HCT116 (cell line): Measurements from ENCODE around the gene MCF2L.

Experiments used
- EZH2 ChIP-seq: fragments of 200-600 bp; sonication (generic); IDR thresholded peaks from 2 replicates; pipeline ENCODE4 v1.6.1; 2017; ENCODE audit warnings: antibody characterized with exemption, mixed run types
- POLR2A ChIP-seq: IDR thresholded peaks from 2 replicates; pipeline ENCODE4 v1.7.0; 2011; ENCODE audit warnings: borderline replicate concordance; ENCODE audit not compliant: insufficient read depth, insufficient read length; ENCODE audit errors: extremely low read depth
- POLR2AphosphoS5 ChIP-seq: IDR thresholded peaks from 2 replicates; pipeline ENCODE4 v1.6.1; 2011; ENCODE audit warnings: mild to moderate bottlenecking, low read depth, low read length, moderate library complexity
- RAD21 ChIP-seq: IDR thresholded peaks from 2 replicates; pipeline ENCODE4 v1.6.1; 2012; ENCODE audit warnings: low read depth, mild to moderate bottlenecking
- TCF7L2 ChIP-seq: IDR thresholded peaks from 2 replicates; pipeline ENCODE4 v1.7.0; 2011; ENCODE audit warnings: borderline replicate concordance, inconsistent platforms; ENCODE audit not compliant: insufficient read depth, insufficient read length; ENCODE audit errors: extremely low read depth
- YY1 ChIP-seq: IDR thresholded peaks from 2 replicates; pipeline ENCODE4 v1.6.1; 2011; ENCODE audit warnings: low read length, low read depth, moderate library complexity, mild to moderate bottlenecking; ENCODE audit not compliant: insufficient replicate concordance; ENCODE audit errors: extremely low read depth
- TF ChIP-seq, protein P1 (sequence below), 3 experiments: fragments of 200-600 bp in 1 of 3; sonication (generic) in 1 of 3; IDR thresholded peaks in 2 of 3; conservative IDR thresholded peaks in 1 of 3; 2 replicates each; pipeline ENCODE4 v1.5.1; 2012 to 2017; ENCODE audit warnings: low read depth in 2 of 3, low read length in 2 of 3, antibody characterized with exemption in 1 of 3, borderline replicate concordance in 1 of 3, control low read depth in 1 of 3, mild to moderate bottlenecking in 1 of 3, mixed read lengths in 1 of 3, mixed run types in 1 of 3, moderate library complexity in 1 of 3; ENCODE audit not compliant: insufficient read depth in 1 of 3
- TF ChIP-seq, protein P2 (sequence below): IDR thresholded peaks from 2 replicates; pipeline ENCODE4 v1.6.1; 2011; ENCODE audit warnings: mild to moderate bottlenecking, low read length, moderate library complexity; ENCODE audit not compliant: insufficient replicate concordance; ENCODE audit errors: extremely low read depth

GRCh38 chr13:113116871-113117271 is 147.9 kb downstream of the MCF2L start:
- TF ChIP-seq POLR2A (no peak), POLR2AphosphoS5 (no peak), YY1 (no peak), EZH2 (no peak), TCF7L2 (no peak), RAD21 (no peak)
- TF ChIP-seq, protein P1, sequence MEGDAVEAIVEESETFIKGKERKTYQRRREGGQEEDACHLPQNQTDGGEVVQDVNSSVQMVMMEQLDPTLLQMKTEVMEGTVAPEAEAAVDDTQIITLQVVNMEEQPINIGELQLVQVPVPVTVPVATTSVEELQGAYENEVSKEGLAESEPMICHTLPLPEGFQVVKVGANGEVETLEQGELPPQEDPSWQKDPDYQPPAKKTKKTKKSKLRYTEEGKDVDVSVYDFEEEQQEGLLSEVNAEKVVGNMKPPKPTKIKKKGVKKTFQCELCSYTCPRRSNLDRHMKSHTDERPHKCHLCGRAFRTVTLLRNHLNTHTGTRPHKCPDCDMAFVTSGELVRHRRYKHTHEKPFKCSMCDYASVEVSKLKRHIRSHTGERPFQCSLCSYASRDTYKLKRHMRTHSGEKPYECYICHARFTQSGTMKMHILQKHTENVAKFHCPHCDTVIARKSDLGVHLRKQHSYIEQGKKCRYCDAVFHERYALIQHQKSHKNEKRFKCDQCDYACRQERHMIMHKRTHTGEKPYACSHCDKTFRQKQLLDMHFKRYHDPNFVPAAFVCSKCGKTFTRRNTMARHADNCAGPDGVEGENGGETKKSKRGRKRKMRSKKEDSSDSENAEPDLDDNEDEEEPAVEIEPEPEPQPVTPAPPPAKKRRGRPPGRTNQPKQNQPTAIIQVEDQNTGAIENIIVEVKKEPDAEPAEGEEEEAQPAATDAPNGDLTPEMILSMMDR (IDR thresholded peaks at IDR 0.05 in 2 of 3, conservative IDR thresholded peaks at IDR 0.05 in 1 of 3; ENCODE audit: borderline replicate concordance in 1 of 3, insufficient read depth in 1 of 3, low read depth in 2 of 3, low read length in 2 of 3), result no peak
- TF ChIP-seq, protein P2, sequence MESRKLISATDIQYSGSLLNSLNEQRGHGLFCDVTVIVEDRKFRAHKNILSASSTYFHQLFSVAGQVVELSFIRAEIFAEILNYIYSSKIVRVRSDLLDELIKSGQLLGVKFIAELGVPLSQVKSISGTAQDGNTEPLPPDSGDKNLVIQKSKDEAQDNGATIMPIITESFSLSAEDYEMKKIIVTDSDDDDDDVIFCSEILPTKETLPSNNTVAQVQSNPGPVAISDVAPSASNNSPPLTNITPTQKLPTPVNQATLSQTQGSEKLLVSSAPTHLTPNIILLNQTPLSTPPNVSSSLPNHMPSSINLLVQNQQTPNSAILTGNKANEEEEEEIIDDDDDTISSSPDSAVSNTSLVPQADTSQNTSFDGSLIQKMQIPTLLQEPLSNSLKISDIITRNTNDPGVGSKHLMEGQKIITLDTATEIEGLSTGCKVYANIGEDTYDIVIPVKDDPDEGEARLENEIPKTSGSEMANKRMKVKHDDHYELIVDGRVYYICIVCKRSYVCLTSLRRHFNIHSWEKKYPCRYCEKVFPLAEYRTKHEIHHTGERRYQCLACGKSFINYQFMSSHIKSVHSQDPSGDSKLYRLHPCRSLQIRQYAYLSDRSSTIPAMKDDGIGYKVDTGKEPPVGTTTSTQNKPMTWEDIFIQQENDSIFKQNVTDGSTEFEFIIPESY, result no peak
